G401 (cell line): ENCODE results near the gene PIGZ. TPM values are rescaled to one million over a fixed set of nuclear protein-coding genes. Genes with fewer than 3 reads are reported as not detected.

Source experiments
- DNase-seq: peaks from one replicate; pipeline ENCODE4 v3.0.0-alpha.2; 2015; ENCODE audit warnings: low spot score
- in situ Hi-C: cut with HindIII; loops from 2 replicates; pipeline ENCODE4 v1.10.0; 2016; ENCODE audit warnings: low sequenced_read_pairs, mixed read lengths
- total RNA-seq: library from RNA; depleted of rRNA; stranded (reverse); fragments of >200 nt; shearing (Covaris generic); gene quantifications from 2 replicates; pipeline ENCODE4 v1.2.3, GENCODE V29; 2014; rRNA removed

PIGZ gene, protein sequence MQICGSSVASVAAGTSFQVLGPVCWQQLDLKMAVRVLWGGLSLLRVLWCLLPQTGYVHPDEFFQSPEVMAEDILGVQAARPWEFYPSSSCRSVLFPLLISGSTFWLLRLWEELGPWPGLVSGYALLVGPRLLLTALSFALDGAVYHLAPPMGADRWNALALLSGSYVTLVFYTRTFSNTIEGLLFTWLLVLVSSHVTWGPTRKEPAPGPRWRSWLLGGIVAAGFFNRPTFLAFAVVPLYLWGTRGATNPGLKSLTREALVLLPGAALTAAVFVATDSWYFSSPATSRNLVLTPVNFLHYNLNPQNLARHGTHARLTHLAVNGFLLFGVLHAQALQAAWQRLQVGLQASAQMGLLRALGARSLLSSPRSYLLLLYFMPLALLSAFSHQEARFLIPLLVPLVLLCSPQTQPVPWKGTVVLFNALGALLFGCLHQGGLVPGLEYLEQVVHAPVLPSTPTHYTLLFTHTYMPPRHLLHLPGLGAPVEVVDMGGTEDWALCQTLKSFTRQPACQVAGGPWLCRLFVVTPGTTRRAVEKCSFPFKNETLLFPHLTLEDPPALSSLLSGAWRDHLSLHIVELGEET
- total RNA-seq = not detected in 2 replicates

DNA sequence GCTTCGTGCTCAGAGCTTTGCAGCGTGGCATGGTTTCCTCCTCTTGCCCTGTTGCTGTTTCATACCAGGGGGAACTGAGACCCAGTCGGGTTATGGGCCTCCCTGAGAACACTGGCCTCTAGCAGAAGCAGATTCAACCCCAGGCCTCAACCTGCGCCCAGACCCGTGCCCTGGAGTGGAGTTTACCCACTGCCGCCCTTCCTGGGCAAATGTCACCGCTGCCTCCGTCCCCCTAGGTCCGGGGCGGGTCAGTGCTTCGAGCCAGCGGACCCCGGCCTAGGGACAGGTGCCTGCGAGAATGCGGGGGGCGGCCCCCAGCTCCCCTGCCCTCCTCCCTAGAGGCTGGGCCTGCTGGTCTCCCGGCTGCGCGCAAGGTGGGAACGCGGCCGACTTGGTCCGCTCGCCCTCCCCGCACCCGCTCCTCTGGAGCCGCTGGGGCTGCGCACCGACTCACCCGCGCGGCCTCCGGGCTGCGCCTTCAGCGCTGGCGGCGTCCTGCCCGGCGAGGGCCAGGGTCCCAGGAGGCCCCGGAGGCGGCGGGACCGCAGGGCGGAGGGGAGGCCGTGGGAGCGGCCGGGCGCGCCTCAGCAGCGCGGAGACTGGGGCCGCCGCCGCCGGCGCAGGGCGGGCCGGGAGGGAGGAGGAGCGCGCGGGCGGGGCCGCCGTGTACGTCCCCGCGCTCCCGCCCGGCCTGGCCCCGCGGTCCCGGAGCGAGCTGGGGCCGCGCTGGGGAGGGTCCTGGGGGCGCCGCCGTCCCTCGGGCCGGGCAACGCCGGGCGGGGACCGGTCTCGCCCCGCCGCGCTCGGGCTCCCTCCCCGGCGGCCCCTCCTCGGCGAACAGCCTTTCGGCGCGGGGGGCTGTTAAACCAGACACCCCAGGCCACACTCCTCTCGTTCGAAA, at the start of gene PIGZ:
PIGZ (minus strand) TSS at position 601 of the 901 bp plus-strand sequence. CDS start 16,802 bp downstream, outside the sequence.
- DNase-seq = peak; percentile 68
- in situ Hi-C loops = no loop called here

DNA sequence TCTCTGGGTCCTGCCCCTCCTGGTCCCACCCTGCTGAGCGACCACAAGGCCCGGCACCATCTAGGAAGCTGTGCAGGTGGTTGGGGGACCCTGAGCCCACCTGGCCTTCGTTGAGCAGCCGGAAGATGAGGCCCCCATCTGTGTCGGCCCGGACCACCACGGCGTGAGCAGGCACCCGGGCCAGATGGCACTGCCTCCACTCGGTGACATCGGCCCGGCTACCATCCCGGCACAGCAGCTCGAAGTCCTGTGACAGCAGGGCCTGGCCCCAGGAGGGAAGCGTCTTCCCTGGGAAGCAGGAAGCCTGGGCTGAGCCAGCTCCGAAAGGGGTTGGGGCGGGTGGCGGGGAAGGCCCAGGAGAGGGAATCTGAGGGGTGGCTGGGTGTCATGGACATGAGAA, 48.4 kb upstream of the PIGZ start:
- DNase-seq = no peak
- in situ Hi-C loops = no loop called here

DNA sequence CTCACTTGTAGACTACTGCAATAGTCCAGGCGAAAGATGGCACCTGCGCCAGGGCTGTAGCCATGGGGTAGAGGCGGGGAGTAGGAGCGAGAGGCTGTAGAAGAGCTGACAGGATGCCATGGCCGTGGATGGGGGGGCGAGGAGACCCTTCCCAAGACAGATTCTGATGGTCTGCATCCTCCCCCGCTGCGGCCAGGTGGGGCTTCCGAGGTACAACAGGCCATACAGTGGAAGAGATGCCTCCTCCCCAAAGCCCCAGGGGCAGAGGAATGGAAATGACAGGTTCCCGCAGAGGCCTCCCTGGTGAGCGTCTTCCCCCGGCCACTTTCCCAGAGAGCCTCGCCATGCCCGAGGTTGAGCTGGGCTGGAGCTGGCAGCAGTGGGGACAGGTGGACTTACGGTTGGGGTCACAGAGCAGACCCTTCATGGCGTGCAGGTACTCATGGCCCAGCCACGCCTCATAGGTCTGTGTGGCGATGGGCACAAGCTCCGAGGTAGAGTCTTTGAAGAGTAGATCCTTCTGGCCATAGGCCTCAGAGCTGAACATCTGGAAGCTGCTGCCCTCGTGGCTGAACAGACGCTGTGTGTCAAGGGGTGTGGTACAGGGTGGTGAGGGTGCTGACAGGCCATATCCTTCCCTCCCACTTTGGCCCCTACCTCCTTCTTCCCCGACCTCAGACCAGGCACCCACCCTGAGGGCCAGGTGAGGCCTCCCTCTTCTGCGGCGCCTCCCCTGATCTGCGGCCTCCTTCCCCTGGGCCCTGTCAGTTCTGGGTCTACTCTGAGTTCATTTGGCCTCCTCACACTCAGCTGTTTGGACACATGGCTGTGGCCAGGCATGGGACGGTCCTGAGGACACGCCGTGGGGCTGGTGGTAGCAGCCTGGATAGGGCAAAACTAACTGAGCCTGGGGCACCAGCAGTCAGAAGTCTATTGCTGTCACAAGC, 47.4 kb upstream of the PIGZ start:
- DNase-seq = no peak
- in situ Hi-C loops = no loop called here

DNA sequence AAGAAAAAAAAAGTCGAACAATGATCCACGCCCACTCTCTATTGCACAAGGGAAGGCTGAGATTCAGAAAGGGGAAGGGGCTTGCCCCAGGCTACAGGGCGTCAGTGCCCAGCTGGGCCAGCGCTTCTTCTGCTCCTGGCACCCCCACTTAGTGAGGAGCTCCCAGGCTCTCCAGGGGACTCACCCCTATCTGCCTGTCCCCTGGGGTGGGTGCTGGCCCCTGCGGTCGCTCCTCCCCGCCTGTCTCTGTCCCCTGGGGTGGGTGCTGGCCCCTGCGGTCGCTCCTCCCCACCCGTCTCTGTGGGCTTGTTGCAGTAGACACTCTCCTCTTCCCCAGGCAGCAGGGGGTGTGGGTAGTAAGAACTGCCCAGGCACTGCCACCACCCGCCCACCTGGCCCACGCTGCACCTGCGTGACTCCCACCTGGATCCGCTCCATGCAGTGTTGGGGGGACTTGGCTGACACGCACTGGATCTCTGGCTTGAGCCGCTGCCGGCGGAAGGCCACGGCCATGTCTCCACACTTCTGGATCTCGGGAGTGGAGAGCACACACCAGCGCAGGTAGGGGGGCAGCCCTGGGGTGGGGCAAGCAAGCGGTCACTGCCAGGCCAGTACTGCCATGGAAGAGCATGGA, 46.4 kb upstream of the PIGZ start:
- in situ Hi-C loops = no loop called here
- DNase-seq = no peak

DNA sequence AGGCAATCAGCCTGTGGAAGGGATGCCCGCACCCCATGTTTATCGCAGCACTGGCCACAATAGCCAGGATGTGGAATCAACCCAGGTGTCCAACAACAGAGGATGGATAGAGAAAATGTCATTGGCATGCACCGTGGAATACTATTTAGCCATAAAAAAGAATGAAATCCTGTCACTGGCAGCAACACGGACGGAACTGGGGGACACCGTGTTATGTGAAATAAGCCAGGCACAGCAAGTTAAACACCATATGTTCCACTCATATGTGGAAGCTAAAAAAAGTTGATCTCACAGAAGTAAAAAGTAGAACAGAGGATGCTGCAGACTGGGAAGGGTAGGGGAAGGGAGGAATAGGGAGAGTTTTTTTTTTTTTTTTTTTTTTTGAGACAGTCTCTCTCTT, 45.4 kb upstream of the PIGZ start:
- no peak for DNase-seq
- in situ Hi-C loops = no loop called here

DNA sequence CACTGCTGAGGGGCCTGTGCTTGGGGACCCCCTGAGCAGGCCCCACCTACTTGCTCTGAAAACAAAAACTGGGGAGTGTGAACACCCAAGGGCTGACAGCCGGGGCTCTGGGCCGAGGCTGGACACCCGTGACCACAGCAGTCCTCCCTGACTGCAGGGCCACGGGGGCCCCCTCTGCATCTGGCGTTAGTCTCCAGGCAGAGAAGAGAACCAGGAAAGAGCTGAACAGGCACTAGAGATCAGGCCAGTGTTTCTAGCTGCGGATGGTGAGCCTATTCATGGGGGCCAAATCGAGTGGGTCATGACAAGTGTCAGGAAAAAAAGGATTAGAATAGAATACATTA, 43.9 kb upstream of the PIGZ start:
- DNase-seq = no peak
- in situ Hi-C loops = no loop called here

DNA sequence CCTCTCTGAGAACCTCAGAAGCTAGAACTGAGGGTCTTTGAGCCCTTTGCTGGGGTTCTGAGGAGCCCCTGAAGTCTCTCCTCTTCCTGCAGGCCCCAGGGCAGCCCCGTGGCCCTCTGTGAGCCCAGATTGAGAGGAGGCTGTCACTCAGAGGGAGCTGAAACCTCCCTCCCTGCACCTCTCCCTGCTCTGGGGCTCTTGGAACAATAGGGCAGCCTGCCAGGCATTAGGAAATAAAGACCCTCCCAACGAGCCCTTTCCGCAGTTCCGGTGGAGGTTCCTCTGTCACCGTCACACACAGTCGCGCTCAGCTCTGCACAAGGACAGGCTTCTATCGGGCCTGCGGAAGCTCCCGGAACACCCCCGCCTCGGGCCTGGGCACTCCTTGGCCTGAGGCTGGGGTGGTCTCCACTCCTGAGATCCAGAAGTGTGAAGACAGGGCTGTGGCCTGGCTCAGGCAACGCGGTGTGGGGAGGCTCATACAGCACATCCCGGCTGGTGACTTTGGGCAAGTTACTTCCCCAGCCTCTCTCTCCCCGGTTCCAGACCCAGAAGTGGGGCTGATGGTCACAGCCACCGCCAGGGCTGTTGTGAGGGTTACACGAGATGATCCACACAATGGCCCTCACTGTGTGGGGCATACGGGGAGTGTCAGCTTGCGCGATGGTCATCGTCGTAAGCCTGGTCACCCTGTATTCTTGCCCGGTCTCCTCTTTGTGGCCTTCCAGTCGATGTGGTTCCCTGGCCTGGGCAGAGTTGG, 43.3 kb upstream of the PIGZ start:
- in situ Hi-C loops = no loop called here

DNA sequence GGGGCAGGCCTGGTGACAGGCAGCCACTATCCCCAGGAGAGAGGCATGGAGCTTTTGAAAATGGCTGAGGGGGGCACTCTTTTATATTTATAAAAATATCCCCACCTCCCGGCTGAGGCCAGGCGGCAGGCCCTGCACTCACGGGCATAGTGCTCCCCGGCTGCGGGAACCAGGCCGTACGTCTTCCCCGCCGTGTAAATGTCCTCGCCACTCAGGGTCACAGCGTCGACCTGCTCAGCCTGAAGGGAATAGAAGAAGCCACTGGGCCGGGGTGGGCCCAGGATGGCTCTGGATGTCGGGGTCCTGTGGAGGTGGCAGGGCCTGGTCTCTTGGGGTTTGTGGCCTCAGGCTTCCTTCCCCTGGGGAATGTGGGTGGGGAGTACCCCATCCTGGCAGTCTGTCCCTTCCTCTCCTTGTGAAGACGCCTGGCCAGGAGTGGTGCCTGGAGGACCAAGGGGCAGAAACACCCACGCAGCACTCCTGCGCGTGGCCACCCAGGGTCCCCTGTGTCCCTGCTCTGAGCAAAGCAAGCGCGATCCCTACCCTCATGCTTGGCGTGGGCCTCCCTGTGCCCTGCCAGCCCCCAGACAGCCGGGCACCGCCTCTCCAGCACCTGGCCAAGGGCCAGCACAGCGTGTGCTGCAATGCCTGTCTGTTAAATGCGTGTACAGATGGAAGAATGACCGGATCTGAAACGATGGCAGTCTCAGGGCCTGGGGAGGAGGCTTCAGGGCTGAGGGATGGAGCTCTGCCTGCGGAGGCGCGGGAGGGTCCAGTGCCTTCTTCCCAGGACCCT, 42.1 kb upstream of the PIGZ start:
- in situ Hi-C loops = no loop called here

More for the DNA sequence above, 43.3 kb upstream of the PIGZ start:
- DNase-seq = no peak

DNA sequence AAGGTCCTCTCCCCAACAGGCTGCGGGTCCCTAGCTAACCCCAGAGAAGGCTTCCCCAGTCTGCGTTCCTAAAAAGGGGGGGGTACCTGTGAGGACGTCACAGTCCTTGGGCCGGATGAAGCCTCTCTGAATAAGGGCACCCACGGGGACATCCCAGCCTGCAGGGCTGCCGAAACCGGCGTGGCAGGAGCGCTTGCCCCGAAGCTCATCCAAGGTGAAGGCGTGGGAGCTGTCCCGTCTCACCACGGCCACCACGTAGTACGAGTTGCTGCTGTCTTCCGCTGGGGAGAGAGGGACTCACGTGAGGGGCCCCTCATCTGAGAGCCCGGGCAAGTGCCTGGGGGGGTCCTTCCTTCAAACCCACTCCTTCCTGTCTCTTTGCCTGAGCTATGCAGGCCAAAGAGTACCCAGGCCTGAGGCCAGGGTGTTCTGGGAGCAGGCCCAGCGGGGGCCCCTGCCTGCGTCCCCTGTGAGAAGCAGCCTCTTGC, 40.9 kb upstream of the PIGZ start:
- DNase-seq = no peak
- in situ Hi-C loops = no loop called here

More for the DNA sequence above, 42.1 kb upstream of the PIGZ start:
- peak; percentile 74 for DNase-seq

DNA sequence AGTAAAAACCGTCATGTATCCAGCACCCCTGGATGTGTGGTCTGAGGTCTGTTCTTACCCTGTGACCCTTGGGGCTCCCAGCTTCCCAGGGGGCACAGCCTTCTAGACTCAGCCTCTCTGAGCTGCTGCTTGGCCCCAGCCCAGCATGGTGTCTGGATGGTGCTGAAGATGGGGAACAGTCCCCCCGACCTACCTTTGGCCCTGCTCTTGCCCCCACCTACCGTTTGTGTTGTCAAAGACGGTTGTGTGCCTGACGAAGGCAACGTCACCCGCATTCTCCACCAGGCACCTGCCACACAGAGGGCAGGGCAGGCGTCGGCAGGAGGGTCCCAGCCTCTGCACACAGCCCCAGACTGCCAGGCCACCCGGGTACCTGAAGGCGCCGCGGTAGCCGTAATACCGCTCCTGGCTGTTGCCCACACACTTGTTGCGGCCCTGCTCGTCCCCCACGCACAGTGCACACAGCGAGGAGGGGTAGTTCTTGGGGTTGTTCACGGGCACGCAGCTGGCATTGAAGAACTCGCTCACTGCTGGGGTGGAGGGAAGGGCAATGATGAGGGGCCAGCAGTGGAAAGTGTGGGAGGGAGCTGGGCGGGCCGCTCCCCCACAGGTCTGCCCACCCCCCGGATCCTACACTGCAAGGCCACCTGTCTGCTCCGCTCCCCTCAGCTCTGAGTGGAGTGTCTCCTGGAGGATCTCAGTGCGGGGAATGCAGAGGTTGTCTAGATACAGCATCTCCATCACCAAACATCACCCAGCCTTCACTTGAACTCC, 40.0 kb upstream of the PIGZ start:
- no peak for DNase-seq
- in situ Hi-C loops = no loop called here

DNA sequence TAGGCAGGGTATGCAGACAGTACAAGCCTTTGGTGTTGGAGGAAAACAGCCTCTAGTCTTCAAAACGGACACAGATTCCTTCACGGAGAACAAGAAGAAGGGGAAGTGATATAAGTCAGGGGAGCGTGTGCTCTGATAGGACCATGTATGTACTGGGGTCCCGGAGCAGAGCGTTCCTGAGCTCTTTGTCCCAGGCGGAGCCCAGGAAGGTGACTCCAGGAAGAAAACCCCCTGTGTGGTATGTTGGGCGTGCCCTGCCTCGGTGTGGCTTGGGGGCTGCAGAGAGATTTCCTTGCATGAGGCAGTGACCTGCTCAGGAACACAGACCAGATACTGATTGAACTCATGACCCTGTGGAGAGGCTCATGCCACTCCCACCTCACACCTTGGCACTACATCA, 39.3 kb upstream of the PIGZ start:
- in situ Hi-C loops = no loop called here
- no peak for DNase-seq

DNA sequence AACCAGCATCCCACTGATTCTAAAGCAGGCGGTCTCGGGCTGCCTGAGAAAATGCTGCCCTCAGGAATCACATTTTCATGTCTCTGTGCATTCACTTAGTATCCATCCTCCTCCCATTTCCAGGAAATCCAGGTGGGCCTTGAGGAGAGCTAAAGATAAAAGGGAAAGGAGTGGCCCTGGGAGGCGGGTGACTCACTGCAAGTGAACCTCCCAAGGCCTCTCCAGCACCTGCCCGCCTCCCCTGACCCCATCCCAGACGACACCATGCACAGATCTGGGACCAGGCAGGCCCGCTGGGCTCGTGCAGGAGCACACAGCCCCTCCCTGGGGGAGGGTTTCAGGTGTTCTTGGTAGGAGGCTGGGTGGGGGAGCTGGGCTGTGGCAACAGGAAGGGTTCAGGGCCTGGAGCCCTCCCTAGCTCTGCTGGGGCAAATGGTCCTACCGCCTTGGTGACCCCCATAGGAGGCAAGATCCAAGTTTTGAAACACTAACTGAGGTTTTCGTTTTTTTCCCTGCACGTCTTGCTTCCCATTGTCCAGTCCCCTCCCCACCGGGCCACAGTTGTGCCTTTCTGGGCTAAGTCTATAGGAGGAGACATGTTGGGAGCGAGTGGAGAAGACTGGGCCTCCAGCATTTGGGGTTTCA, 38.8 kb upstream of the PIGZ start:
- no peak for DNase-seq
- in situ Hi-C loops = no loop called here

DNA sequence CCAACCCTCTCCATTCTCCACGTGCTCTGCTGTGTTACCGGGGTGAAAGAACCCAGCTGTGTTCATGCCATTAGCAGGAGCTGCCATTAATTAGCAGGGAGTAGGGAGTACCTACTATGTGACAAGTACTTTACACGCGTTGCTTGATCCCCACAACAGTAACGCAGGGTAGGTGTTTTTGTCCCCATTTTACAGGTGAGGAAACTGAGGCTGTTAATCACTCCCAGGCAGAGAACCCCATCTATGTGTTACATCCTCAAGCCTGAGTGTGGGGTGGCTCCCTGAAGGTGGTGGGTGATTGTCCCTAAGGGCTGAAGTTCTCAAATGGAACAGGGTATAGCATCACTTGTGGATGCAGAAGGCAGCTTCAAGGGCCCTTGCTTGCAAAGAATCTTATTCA, 38.2 kb upstream of the PIGZ start:
- no peak for DNase-seq
- in situ Hi-C loops = no loop called here

DNA sequence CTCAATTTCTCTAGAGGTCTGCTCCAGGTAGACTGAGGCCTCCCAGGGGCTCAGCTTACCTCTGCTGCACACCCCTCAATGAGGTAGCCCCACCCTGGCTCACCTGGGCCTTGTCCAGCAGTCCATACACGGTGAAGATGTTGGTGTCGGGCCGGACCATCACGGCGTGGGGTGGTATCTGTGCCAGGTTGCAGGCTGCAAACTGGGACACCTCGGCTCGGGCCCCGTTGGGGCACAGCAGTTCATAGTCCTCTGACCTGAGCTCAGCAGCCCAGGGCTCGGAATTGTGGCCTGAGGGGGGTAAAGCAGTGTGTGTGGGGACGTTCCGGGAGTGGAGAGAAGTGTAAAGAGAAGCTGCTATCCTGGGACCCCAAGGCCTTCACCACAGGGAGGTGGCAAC, 37.8 kb upstream of the PIGZ start:
- DNase-seq = no peak
- in situ Hi-C loops = no loop called here

DNA sequence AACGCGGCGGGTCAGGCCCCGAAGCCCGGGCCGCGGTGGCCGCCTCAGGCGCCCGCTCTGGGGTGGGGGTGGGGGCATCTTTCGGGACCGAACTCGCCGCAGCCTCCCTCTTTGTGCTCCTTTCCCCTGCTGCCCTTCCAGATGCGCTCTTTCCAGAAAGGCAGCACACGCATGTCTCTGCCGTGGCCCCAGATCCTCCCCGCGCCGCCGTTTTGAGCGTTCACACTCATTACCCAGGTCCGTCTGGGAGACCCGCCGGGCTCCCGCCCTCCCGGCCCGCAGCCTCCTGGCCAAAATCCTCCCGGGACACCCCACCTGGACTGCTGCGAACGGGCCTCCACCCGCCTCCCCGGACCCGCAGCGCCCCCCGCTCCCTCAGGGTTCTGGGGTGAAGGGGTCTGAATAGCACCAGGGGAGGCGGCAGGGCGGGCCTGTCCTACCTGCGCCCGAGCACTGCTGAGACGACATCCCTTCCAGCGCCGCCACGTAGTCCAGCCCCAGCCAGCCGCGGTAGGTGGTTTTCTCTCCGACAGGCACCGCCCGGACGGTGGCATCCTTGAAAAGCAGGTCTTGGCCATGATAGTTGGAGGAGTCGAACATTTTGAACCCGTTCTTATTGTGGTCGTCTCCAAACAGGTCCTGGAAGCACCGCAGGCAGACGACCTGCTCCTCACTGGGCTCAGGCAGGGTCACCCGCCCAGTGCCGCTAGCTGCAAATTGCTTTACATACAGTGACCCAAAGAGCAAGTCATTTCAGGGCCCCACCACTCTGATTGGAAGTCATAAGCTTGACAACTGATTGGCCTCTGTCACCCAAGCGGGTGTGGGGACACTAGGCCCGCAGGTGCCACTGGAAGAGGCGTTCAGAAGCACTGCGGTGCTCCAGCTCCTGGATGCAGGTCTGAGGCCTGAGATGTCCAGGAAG, 35.1 kb upstream of the PIGZ start:
- DNase-seq = peak; percentile 51
- in situ Hi-C loops = no loop called here
